HG03521 (cell line): ENCODE data around the gene CHCHD2.
"Not testable (repeated sequence)": the region's sequence is repeated elsewhere in the genome, so short reads cannot be mapped to it uniquely, and the experiment has no call there.

Experiments used
- ATAC-seq: cut with Tn5 transposase; IDR thresholded peaks from one replicate; pipeline ENCODE4 v1.9.1; 2021; ENCODE audit warnings: mild to moderate bottlenecking, moderate library complexity; ENCODE audit not compliant: unreplicated experiment

Gene CHCHD2

GRCh38 chr7:56086761-56087160 is 19.5 kb downstream of the CHCHD2 start:
- no peak for ATAC-seq

- no peak for ATAC-seq
Measured at GRCh38 chr7:56083150-56083785, 23.0 kb downstream of the CHCHD2 start.

GRCh38 chr7:56081626-56082340 is 24.5 kb downstream of the CHCHD2 start:
- ATAC-seq, result no peak

- not testable (repeated sequence) for ATAC-seq
Measured at GRCh38 chr7:56080726-56081435, 25.4 kb downstream of the CHCHD2 start.

- no peak for ATAC-seq
Measured at GRCh38 chr7:56079450-56080185, 26.7 kb downstream of the CHCHD2 start.

GRCh38 chr7:56078196-56078595 is 28.1 kb downstream of the CHCHD2 start:
- no peak for ATAC-seq

- no peak for ATAC-seq
Measured at GRCh38 chr7:56077681-56078080, 28.6 kb downstream of the CHCHD2 start.

- peak; percentile 94 for ATAC-seq
Measured at GRCh38 chr7:56074371-56074791, 31.9 kb downstream of the CHCHD2 start.

GRCh38 chr7:56066376-56066775 is 39.9 kb downstream of the CHCHD2 start:
- not testable (repeated sequence) for ATAC-seq

- ATAC-seq, result peak; percentile 87
Measured at GRCh38 chr7:56063882-56064625, 42.2 kb downstream of the CHCHD2 start, which contains the start of gene SUMF2. SUMF2 (plus strand) TSS chr7:56064286; CDS start chr7:56064312, 26 bp downstream.

GRCh38 chr7:56063500-56063881 is 42.8 kb downstream of the CHCHD2 start:
- ATAC-seq, result no peak

- no peak for ATAC-seq
Measured at GRCh38 chr7:56062382-56062781, 43.9 kb downstream of the CHCHD2 start.

GRCh38 chr7:56053993-56054392 is 52.3 kb downstream of the CHCHD2 start:
- ATAC-seq, result no peak

- ATAC-seq, result no peak
Measured at GRCh38 chr7:56053379-56053778, 52.9 kb downstream of the CHCHD2 start.
